ENCODE measurements around the gene MCCC2.
"Not testable (repeated sequence)": the region's sequence is repeated elsewhere in the genome, so short reads cannot be mapped to it uniquely, and the experiment has no call there.

MCCC2 gene

DNA sequence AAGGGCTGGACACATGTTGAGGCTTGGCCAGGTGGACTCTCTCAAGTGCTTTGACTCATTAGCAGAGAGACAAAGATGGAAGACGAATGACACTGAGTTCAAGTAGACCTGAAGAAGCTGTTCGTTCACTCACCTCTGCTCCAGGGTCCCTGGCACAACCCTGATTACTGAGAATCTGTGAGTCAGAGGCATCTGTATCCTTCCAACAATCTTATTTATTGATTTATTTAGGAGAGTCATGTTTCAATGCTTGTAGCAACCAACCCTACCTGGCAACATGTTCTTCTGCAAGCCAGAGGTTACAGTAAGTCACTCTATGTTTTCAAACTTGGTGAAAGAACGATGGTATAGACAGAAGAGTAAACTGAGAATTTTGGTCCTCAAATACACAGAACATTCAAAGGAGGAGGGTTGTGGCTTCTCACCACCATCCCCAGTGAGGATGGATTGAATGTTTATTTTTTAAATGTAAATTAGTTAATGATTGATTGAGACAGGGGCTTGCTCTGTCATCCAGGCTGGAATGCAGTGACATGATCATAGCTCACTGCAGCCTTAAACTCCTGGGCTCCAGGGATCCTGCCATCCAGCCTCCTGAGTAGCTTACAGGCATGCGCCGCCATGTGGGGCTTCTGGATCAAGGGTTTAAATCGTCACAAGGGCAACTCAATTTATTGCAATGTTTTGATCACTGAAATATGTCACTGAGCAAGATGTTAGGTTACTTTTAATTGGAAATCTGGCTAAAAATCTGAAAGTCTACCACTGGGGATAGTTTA is 76.2 kb downstream of the MCCC2 start:
- no peak for DNase-seq (ENCODE audit: low spot score)

DNA sequence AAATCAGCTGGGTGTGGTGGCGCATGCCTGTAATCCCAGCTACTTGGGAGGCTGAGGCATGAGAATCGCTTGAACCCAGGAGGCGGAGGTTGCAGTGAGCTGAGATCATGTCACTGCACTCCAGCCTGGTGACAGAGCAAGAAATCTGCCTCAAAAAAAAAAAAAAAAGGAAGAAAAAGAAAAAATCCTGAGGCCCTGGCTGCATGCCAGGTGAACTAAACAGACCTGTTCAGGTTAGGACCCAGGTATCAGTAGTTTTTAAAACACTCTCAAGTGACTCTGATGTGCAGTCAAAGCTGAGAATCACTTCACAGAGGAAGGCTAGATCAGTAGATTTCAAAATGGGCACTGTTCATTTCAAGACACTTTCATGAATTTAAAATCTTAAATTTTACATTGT is 77.5 kb downstream of the MCCC2 start:
- DNase-seq (ENCODE audit: low spot score): not testable (repeated sequence)

DNA sequence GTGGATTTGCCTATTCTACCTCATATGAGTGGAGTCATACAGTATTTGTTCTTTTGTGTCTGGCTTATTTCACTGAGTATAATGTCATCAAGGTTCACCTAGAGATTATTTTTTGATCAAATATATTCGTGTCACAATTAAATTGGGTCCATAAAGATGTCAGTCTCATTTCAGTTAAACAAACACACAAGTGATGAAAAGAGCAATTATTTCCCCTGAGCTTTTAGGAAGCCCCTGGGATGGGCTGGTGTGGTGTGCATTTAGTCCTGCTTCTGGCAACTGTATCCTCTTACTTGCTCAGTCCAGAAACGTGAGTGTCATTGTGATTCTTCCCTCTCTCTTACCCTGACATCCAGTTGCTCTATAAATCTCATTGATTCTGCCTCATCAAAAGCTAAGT is 79.2 kb downstream of the MCCC2 start:
- DNase-seq (ENCODE audit: low spot score): no peak

DNA sequence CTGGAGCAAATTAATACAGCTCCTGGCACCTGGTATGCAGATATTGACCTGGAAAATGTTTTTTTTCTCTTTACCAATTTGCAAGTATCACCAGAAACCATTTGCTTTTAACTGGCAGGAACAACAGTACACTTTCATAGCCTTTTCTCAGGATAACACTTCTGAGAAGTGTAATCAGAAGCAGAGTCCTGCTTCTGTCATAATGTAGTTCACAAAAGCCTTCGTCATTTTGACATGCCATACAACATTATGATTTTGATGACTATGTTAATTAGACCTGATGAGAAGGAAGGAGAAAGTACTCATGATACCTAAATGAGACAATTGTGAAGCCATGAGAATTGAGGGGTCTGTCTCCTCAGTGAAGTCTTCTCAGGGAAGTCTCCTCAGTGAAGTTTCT is 90.8 kb downstream of the MCCC2 start:
- DNase-seq (ENCODE audit: low spot score): no peak

DNA sequence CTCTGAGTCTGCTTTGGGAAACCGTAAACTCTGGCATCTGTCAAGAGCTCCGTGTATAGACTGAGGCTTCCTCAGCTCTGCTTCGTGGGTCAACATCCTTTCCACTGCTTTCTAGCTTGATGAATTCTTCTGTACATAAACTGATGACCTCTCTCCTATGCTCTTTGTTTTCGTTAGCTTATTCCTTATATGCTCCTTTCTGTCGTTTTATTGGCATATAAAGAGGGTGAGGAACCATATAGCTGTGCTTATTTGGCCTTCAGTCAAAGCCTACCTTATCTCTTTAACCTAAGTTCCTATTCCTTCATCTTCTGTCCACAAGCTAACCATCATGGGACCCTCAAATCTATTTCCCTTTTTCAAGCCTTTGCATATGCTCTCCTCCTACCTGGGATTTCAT is 92.6 kb downstream of the MCCC2 start:
- no peak for DNase-seq (ENCODE audit: low spot score)

DNA sequence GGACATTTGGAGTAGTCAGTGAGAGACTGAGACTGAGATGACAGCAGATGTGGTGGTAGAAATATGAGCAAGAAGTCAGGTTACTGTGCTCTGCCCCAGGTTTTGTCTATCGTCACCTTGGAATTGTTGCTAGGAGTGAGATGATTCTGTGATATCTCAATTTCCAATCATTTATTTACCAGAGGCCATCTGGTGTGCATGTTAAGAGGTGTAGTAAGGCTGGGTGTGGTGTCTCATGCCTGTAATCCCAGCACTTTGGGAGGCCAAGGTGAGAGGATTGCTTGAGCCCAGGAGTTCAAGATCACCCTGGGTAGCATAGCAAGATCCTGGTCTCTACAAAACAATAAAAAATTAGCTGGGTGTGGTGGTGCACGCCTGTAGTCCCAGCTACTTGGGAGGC is 93.4 kb downstream of the MCCC2 start:
- DNase-seq (ENCODE audit: low spot score): no peak

DNA sequence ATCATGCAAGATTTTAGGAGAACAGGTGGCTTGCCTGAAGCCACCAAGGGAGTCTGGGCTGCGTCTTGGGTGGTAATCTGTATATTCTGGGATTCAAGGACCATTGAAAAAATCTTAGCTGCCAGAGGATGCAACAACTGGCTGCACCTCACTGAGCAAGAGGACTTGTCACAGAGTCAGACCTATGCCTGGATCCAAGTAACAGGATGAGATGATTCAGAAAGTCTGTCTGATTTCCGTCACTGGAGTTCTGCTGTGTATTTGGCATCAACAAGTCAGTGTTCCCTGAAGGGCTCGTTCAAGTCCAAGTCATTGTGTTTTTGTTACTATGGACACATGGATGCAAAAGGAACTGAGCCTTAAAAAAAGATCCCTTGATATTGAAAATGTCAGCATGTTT is 94.2 kb downstream of the MCCC2 start:
- no peak for DNase-seq (ENCODE audit: low spot score)

DNA sequence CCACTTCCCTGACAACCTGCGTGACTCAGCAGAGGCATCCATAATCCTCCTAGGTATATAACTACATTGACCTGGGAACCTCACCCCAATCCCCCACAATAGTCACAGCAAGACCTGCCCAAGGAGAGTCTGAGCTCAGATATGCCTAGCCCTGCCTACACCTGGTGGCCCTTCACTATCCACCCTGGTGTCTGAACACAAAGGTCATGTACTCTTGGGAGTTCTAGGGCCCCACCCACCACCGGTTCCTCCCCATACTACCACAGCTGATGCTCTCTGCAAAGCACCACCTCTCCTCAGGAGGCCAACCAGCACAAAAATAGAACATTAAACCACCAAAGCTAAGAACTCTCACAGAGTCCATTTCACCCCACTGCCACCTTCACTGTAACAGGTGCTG is 97.2 kb downstream of the MCCC2 start:
- no peak for DNase-seq (ENCODE audit: low spot score)

DNA sequence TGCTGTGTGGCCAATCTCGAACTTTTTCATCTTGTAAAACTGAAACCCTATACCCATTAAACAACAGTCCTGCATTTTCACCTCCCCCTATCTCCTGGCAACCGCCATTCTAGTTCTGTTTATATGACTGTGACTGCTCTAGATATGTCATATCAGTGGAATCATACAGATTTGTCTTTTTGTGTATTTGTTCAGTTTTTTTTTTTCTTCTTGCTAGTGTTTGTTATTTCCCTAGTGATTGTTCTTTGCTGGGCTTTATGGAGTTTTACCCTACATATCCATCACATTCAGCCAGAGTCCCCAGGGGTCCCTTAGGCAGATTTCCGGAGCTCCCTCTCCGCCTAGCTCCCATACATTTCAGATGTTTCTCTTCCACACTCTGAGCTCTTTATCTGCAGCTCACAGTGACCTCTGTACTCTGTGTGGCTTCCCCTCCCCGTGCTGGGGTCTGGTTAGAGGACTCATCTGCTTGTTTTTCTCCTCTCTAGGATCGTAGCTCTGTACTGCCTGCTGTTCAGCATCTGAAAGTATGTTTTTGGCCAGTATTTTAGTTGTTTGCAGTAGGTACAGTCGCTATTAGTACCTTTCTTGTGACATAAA is 106.8 kb downstream of the MCCC2 start:
- DNase-seq (ENCODE audit: low spot score): peak; percentile 12

DNA sequence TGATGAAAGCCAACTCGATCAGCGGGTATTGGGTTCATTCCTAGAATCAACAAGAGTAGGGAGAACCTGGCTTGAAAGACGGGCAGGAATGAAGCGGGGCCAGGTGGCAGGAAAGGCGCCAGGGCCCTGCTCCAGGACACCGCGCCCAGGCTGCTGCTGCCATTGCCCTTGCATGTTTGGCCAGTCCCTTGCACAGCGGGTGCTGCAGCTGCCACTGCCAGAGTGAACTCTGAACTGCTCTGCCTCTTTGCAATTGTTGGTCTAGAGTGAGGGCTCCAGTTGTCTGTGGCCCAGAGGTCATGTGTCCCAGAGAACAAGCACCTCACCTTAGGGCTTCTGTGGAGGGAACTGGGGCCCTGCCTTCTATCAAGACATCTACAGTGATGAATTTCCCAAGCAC is 107.9 kb downstream of the MCCC2 start:
- DNase-seq (ENCODE audit: low spot score): no peak

DNA sequence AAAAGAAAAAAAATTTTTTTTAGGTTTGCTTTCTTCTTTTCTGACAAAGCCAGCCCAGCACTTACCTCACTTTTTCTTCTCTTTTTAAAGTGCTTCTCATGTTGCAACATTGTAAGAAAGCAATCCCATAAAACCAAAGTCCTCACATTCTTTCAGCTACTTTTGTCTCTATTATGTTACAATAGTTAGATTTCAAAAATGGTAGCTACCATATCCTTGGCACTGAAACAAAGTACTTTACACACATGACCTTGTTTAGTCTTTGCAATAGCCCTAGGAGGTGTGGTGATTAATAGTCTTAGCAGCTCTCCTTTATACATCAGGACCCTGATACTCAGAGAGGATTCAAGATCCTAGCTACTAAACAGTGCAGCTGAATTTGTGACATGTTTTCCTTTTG is 108.5 kb downstream of the MCCC2 start:
- DNase-seq (ENCODE audit: low spot score): no peak

DNA sequence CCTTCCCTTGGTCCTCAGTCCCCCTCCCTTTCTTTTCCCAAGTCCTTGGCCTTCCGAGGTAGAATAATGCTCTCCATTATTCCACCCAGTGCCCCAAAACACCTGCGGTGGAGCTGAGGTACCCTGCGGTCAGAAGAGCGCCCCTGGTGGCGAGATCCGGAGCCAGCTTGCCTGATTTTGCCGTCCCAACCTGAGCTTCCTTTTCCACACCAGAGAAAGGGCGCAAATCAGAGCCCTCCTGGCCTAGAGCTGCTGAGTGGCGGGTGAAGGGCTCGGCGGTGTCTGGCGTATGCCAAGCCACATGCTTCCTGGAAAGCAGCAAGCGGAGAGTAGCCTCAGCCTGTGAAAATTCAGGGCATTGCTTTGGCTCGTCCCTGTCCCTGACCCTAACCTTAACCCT is 110.8 kb downstream of the MCCC2 start:
- DNase-seq (ENCODE audit: low spot score): no peak

DNA sequence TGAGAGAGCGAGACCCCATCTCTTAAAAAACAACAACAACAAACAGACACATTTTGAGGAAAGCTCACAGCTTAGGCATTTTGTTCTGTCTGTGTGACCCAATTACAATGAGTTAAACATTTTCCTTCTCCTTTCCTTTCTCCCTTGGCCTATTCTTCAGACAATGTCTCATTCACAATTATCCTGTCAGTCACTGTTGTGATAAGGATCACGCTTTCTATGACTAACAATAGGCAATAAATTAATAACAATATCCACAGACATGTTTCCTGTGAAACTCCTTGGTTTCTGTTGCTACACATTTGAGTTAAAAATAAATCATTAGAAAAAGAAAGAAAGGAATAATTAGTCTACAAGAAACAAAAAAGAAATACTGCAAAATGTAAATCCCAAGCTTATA is 112.1 kb downstream of the MCCC2 start:
- DNase-seq (ENCODE audit: low spot score): no peak

DNA sequence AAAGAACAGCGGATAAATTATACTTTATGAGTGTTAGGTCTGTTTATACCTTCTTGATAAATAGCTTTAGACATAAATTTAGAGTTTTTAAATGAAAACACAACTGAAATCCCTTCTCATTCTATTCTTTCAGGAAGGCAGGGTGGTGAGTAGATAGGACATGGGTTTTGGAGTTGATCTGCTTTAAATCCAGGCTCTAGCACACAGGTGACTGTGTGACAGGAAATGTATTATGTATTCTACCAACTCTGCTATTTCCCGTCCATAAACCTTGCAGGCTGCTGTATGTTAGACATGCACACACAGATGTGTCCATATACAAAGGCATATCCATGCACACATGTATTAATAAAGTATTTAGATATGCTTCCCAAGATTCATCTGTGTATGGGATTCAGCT is 112.6 kb downstream of the MCCC2 start:
- DNase-seq (ENCODE audit: low spot score): no peak

DNA sequence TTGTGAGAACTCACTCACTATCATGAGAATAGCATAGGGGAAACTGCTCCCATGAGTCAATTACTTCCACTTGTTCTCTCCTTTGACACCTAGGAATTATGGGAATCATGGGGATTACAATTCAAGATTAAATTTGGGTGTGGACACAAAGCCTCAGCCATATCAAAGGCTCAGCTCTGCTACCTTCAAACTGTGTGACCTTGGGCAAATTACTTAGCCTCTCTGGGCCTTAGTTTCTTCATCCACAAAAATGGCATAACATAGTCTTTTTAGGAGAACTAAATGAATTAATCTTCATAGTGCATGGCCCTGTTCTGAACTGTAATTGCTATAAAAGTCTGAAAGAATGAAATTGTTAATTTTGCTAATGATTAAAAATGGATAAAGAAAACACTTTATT is 113.7 kb downstream of the MCCC2 start:
- no peak for DNase-seq (ENCODE audit: low spot score)

DNA sequence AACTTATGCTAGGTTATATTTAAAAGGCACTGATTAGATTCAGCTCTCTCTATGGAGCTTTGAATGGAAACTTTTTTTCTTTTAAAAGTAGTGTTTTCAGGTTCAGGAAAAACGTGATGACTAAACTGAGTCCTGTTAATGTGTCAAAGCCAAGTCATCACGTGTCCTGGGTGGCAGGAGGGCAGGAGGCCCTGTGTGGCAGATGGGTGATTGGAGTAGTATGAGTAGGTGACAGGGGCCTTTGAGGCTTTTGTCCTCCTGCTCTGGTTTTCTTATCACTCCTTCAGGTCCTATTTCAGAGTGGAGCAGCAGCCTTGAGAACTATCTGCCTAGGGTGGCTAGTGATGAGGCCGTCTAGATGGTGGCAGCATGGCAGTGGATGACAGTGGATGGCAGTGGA is 114.3 kb downstream of the MCCC2 start:
- DNase-seq (ENCODE audit: low spot score): no peak

DNA sequence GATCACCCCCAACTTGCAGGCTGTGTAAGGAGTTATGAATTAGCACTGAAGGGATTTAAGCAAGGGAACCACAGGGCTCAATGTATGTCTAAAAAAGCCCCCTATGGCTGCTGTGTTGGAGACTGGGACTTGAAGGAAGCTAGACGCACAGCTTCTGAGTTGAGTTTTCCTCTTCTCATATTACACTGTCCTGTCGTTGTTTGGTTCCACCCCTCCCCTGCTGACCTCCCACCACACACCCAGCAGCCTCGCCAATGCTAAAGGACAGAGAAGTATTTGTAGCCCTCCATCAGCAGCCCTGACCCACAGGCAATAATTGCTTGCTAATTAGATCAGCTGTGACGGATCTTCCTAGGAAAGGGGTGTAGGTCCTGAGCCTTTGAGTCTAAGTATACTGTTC is 116.8 kb downstream of the MCCC2 start:
- DNase-seq (ENCODE audit: low spot score): no peak

DNA sequence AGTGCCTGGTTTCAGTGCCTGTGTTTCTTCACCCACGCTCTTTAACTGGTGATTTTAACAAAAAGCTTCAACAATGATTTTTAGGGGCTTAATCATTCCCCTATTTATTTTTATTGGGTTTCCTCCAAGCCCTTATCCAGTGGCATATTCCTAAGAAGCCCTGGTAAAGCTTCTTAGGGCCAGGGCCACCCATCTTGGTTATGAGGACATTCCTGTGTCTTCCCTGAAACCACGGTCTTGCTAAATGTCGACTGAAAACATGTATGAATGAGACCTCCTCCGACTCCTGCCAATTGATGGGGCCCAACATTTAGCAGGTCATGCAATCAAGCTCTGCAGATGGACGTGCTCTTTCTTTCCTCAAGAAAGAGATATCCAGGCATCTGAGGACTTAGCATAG is 118.3 kb downstream of the MCCC2 start:
- no peak for DNase-seq (ENCODE audit: low spot score)

DNA sequence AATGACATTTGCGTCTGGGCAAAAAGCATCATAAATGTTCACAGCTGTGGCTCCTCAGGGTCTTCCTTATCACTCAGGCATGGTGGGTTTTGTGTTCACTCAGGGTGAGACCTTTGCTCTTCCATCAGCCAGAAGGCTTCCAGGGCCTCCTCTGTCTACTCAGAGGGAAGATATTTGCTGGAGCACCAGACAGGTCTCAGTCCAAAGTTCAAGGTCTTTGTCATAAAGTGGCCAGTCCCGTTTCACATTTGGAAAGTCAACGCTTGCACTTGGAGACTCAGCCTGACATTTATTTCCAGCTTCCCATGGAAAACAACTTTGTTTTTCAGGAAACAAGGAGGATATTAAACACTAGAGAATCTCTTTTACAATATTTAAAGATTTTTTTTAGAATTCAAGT is 119.8 kb downstream of the MCCC2 start:
- peak; percentile 13 for DNase-seq (ENCODE audit: low spot score)
